GM12891 (cell line): ENCODE results near the gene CCDC82.

Experiments used
- PAX5 ChIP-seq: IDR thresholded peaks from 2 replicates; pipeline ENCODE4 v1.6.1; 2011; ENCODE audit warnings: low read length, moderate library complexity, mild to moderate bottlenecking; ENCODE audit not compliant: insufficient read depth, severe bottlenecking
- POLR2A ChIP-seq: IDR thresholded peaks from 2 replicates; pipeline ENCODE4 v1.6.1; 2011; ENCODE audit warnings: low read depth, low read length, control low read depth
- POLR2AphosphoS5 ChIP-seq: IDR thresholded peaks from 2 replicates; pipeline ENCODE4 v1.6.1; 2011; ENCODE audit warnings: low read depth, low read length, control low read depth
- TAF1 ChIP-seq: IDR thresholded peaks from 2 replicates; pipeline ENCODE4 v1.6.1; 2011; ENCODE audit warnings: low read depth, low read length, control low read depth

GRCh38 chr11:96318850-96319249 is 70.9 kb downstream of the CCDC82 start:
- TF ChIP-seq POLR2A (no peak), POLR2AphosphoS5 (no peak), TAF1 (no peak), PAX5 (no peak)
